ENCODE data around the gene PTK6.

DNA sequence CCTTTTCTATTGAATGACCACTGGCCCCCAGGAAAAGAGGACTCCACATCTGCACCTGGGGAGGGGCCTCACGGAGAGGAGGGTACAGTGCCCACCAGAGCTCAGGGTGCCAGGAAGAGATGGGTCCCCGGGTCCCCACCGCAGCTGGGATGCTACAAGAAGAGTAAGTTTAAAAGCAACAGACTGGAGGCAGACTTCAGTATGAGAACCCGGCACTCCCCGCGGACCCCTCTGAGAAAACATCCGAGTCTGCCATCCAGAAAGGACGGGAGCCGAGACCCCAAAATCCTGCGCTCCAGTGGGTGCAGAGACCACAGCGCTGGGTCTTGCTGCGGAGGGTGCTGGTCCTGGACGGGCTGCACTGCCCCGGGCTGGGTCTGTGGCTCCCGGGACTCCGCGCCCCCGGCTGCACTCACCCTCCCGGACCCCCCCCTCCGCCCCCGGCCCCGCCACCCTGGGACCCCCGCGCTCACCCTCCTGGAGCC is 36.5 kb upstream of the PTK6 start:
- TF ChIP-seq, protein P1, sequence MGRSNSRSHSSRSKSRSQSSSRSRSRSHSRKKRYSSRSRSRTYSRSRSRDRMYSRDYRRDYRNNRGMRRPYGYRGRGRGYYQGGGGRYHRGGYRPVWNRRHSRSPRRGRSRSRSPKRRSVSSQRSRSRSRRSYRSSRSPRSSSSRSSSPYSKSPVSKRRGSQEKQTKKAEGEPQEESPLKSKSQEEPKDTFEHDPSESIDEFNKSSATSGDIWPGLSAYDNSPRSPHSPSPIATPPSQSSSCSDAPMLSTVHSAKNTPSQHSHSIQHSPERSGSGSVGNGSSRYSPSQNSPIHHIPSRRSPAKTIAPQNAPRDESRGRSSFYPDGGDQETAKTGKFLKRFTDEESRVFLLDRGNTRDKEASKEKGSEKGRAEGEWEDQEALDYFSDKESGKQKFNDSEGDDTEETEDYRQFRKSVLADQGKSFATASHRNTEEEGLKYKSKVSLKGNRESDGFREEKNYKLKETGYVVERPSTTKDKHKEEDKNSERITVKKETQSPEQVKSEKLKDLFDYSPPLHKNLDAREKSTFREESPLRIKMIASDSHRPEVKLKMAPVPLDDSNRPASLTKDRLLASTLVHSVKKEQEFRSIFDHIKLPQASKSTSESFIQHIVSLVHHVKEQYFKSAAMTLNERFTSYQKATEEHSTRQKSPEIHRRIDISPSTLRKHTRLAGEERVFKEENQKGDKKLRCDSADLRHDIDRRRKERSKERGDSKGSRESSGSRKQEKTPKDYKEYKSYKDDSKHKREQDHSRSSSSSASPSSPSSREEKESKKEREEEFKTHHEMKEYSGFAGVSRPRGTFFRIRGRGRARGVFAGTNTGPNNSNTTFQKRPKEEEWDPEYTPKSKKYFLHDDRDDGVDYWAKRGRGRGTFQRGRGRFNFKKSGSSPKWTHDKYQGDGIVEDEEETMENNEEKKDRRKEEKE (IDR thresholded peaks at IDR 0.05): no peak
- no peak for TF ChIP-seq SP4 (CRISPR knock-in tag; IDR thresholded peaks at IDR 0.05)
- no peak for TF ChIP-seq NR2F1 (CRISPR knock-in tag; IDR thresholded peaks at IDR 0.05)
- TF ChIP-seq, protein P2, sequence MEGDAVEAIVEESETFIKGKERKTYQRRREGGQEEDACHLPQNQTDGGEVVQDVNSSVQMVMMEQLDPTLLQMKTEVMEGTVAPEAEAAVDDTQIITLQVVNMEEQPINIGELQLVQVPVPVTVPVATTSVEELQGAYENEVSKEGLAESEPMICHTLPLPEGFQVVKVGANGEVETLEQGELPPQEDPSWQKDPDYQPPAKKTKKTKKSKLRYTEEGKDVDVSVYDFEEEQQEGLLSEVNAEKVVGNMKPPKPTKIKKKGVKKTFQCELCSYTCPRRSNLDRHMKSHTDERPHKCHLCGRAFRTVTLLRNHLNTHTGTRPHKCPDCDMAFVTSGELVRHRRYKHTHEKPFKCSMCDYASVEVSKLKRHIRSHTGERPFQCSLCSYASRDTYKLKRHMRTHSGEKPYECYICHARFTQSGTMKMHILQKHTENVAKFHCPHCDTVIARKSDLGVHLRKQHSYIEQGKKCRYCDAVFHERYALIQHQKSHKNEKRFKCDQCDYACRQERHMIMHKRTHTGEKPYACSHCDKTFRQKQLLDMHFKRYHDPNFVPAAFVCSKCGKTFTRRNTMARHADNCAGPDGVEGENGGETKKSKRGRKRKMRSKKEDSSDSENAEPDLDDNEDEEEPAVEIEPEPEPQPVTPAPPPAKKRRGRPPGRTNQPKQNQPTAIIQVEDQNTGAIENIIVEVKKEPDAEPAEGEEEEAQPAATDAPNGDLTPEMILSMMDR (CRISPR knock-in tag; IDR thresholded peaks at IDR 0.05): no peak
- no peak for TF ChIP-seq ZNF737 (CRISPR knock-in tag; IDR thresholded peaks at IDR 0.05; ENCODE audit: borderline replicate concordance)
- no peak for TF ChIP-seq CAMTA2 (CRISPR knock-in tag; IDR thresholded peaks at IDR 0.05; ENCODE audit: borderline replicate concordance)
- no peak for TF ChIP-seq ELF1 (CRISPR knock-in tag; IDR thresholded peaks at IDR 0.05)
- TF ChIP-seq, protein P3, sequence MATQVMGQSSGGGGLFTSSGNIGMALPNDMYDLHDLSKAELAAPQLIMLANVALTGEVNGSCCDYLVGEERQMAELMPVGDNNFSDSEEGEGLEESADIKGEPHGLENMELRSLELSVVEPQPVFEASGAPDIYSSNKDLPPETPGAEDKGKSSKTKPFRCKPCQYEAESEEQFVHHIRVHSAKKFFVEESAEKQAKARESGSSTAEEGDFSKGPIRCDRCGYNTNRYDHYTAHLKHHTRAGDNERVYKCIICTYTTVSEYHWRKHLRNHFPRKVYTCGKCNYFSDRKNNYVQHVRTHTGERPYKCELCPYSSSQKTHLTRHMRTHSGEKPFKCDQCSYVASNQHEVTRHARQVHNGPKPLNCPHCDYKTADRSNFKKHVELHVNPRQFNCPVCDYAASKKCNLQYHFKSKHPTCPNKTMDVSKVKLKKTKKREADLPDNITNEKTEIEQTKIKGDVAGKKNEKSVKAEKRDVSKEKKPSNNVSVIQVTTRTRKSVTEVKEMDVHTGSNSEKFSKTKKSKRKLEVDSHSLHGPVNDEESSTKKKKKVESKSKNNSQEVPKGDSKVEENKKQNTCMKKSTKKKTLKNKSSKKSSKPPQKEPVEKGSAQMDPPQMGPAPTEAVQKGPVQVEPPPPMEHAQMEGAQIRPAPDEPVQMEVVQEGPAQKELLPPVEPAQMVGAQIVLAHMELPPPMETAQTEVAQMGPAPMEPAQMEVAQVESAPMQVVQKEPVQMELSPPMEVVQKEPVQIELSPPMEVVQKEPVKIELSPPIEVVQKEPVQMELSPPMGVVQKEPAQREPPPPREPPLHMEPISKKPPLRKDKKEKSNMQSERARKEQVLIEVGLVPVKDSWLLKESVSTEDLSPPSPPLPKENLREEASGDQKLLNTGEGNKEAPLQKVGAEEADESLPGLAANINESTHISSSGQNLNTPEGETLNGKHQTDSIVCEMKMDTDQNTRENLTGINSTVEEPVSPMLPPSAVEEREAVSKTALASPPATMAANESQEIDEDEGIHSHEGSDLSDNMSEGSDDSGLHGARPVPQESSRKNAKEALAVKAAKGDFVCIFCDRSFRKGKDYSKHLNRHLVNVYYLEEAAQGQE (IDR thresholded peaks at IDR 0.05; ENCODE audit: borderline replicate concordance in 1 of 2, low read depth in 1 of 2, low read length in 2 of 2): no peak
- no peak for TF ChIP-seq MLLT10 (CRISPR knock-in tag; IDR thresholded peaks at IDR 0.05)
- no peak for TF ChIP-seq RARA (CRISPR knock-in tag; IDR thresholded peaks at IDR 0.05)
- TF ChIP-seq, protein P4, sequence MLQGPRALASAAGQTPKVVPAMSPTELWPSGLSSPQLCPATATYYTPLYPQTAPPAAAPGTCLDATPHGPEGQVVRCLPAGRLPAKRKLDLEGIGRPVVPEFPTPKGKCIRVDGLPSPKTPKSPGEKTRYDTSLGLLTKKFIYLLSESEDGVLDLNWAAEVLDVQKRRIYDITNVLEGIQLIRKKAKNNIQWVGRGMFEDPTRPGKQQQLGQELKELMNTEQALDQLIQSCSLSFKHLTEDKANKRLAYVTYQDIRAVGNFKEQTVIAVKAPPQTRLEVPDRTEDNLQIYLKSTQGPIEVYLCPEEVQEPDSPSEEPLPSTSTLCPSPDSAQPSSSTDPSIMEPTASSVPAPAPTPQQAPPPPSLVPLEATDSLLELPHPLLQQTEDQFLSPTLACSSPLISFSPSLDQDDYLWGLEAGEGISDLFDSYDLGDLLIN (CRISPR knock-in tag; IDR thresholded peaks at IDR 0.05; ENCODE audit: borderline replicate concordance): no peak
- TF ChIP-seq, protein P5, sequence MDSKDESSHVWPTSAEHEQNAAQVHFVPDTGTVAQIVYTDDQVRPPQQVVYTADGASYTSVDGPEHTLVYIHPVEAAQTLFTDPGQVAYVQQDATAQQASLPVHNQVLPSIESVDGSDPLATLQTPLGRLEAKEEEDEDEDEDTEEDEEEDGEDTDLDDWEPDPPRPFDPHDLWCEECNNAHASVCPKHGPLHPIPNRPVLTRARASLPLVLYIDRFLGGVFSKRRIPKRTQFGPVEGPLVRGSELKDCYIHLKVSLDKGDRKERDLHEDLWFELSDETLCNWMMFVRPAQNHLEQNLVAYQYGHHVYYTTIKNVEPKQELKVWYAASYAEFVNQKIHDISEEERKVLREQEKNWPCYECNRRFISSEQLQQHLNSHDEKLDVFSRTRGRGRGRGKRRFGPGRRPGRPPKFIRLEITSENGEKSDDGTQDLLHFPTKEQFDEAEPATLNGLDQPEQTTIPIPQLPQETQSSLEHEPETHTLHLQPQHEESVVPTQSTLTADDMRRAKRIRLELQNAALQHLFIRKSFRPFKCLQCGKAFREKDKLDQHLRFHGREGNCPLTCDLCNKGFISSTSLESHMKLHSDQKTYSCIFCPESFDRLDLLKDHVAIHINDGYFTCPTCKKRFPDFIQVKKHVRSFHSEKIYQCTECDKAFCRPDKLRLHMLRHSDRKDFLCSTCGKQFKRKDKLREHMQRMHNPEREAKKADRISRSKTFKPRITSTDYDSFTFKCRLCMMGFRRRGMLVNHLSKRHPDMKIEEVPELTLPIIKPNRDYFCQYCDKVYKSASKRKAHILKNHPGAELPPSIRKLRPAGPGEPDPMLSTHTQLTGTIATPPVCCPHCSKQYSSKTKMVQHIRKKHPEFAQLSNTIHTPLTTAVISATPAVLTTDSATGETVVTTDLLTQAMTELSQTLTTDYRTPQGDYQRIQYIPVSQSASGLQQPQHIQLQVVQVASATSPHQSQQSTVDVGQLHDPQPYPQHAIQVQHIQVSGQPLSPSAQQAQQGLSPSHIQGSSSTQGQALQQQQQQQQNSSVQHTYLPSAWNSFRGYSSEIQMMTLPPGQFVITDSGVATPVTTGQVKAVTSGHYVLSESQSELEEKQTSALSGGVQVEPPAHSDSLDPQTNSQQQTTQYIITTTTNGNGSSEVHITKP (CRISPR knock-in tag; IDR thresholded peaks at IDR 0.05; ENCODE audit: low read depth): no peak

Data from HepG2 (cell line).